ENCODE measurements around the gene ZKSCAN5. TPM values are rescaled to one million over a fixed set of nuclear protein-coding genes. Genes with fewer than 3 reads are reported as not detected.

The ZKSCAN5 gene
- total and polyA plus RNA-seq, 2 experiments from 2014 or later: 6.2 to 10.6 TPM

- Histone ChIP-seq H3K36me3 (replicated peaks; ENCODE audit: insufficient read depth, low read depth) (no peaks in the 10 kb centered on the region), H3K27me3 (no peaks in the 10 kb centered on the region), H3K4me1 (ENCODE audit: insufficient read depth) (peaks cover 9% of the 10 kb centered on the region), H3K79me2 (peaks cover 79% of the 10 kb centered on the region), H3K9me2 (replicated peaks; ENCODE audit: insufficient read depth) (no peaks in the 10 kb centered on the region), H3K9me3 (ENCODE audit: low read depth) (no peaks in the 10 kb centered on the region), H4K20me1 (ENCODE audit: insufficient read depth, poor library complexity, severe bottlenecking) (peaks cover 45% of the 10 kb centered on the region), H3K4me2 (no peak overlapping the region), H2AFZ (no peak overlapping the region), H3K27ac (no peak overlapping the region), H3K4me3 (no peak overlapping the region)
- no peak for DNase-seq (ENCODE audit: low spot score)
- TF ChIP-seq CTCF (IDR thresholded peaks at IDR 0.05; ENCODE audit: poor library complexity) (no peak), EZH2phosphoT487 (IDR thresholded peaks at IDR 0.05; ENCODE audit: low read depth, severe bottlenecking, unreplicated experiment) (no peak), EZH2 (IDR thresholded peaks at IDR 0.05; ENCODE audit: borderline replicate concordance) (no peak)
- 89% methylated on average over 2 of the region's 2 CpGs for WGBS (ENCODE audit: low lambda C conversion rate, missing lambda C conversion rate)
Observed at GRCh38 chr7:99461221-99461620, 43.2 kb upstream of the ZKSCAN5 start.

- H3K79me2 ChIP-seq: peaks cover 56% of the 10 kb centered on the region
- peaks cover 9% of the 10 kb centered on the region for H3K4me1 ChIP-seq (ENCODE audit: insufficient read depth)
- DNase-seq (ENCODE audit: low spot score): no peak
- TF ChIP-seq CTCF (IDR thresholded peaks at IDR 0.05; ENCODE audit: poor library complexity) (no peak), EZH2phosphoT487 (IDR thresholded peaks at IDR 0.05; ENCODE audit: low read depth, severe bottlenecking, unreplicated experiment) (no peak), EZH2 (IDR thresholded peaks at IDR 0.05; ENCODE audit: borderline replicate concordance) (no peak)
- H3K27me3 ChIP-seq: no peaks in the 10 kb centered on the region
- H3K4me2 ChIP-seq: peak overlapping the region; percentile 91
- peak overlapping the region; percentile 96 for H2AFZ ChIP-seq
- H3K9me2 ChIP-seq (replicated peaks; ENCODE audit: insufficient read depth): no peaks in the 10 kb centered on the region
- H3K27ac ChIP-seq: peak overlapping the region; percentile 88
- WGBS (ENCODE audit: low lambda C conversion rate, missing lambda C conversion rate): 9% methylated on average over 9 of the region's 9 CpGs
- H3K9me3 ChIP-seq (ENCODE audit: low read depth): no peaks in the 10 kb centered on the region
- peak overlapping the region; percentile 78 for H3K4me3 ChIP-seq
- peaks cover 23% of the 10 kb centered on the region for H4K20me1 ChIP-seq (ENCODE audit: insufficient read depth, poor library complexity, severe bottlenecking)
- H3K36me3 ChIP-seq (replicated peaks; ENCODE audit: insufficient read depth, low read depth): no peaks in the 10 kb centered on the region
Observed at GRCh38 chr7:99465421-99465768, 39.1 kb upstream of the ZKSCAN5 start.

GRCh38 chr7:99468336-99468918 is 36.0 kb upstream of the ZKSCAN5 start:
- no peaks in the 10 kb centered on the region for H3K27me3 ChIP-seq
- TF ChIP-seq CTCF (IDR thresholded peaks at IDR 0.05; ENCODE audit: poor library complexity): no peak
- H2AFZ ChIP-seq: no peak overlapping the region
- H4K20me1 ChIP-seq (ENCODE audit: insufficient read depth, poor library complexity, severe bottlenecking): peaks cover 4% of the 10 kb centered on the region
- no peak overlapping the region for H3K4me2 ChIP-seq
- H3K4me3 ChIP-seq: no peak overlapping the region
- H3K79me2 ChIP-seq: peaks cover 27% of the 10 kb centered on the region
- H3K4me1 ChIP-seq (ENCODE audit: insufficient read depth): peaks cover 9% of the 10 kb centered on the region
- H3K9me2 ChIP-seq (replicated peaks; ENCODE audit: insufficient read depth): no peaks in the 10 kb centered on the region
- H3K36me3 ChIP-seq (replicated peaks; ENCODE audit: insufficient read depth, low read depth): no peaks in the 10 kb centered on the region
- no peak for DNase-seq (ENCODE audit: low spot score)
- no peaks in the 10 kb centered on the region for H3K9me3 ChIP-seq (ENCODE audit: low read depth)
- H3K27ac ChIP-seq: no peak overlapping the region
- 96% methylated on average over 26 of the region's 29 CpGs for WGBS (ENCODE audit: low lambda C conversion rate, missing lambda C conversion rate)

All from hepatocyte (in vitro differentiated cells).